OCI-LY1 (cell line): Measurements from ENCODE around the gene INAVA.

Experiments
- H2AFZ ChIP-seq: fragments of 200-600 bp; sonication (generic), shearing (Covaris generic); 2 replicates; pipeline ENCODE4 v1.6.0; 2014; ENCODE audit warnings: antibody characterized with exemption, mild to moderate bottlenecking, low read length
- H3F3A ChIP-seq: fragments of 200-600 bp; sonication (generic), shearing (Covaris generic); 2 replicates; pipeline ENCODE4 v1.6.0; 2014; ENCODE audit warnings: mild to moderate bottlenecking, antibody characterized with exemption, low read length, moderate library complexity; ENCODE audit not compliant: insufficient read depth
- H3K27ac ChIP-seq: fragments of 200-600 bp; sonication (generic); 2 replicates; pipeline ENCODE4 v1.5.1; 2014; ENCODE audit warnings: low read length, mixed run types, mild to moderate bottlenecking, low read depth; ENCODE audit not compliant: poor library complexity, severe bottlenecking
- H3K27me3 ChIP-seq: fragments of 200-600 bp; sonication (generic); 2 replicates; pipeline ENCODE4 v1.6.0; 2014; ENCODE audit warnings: antibody characterized with exemption, mild to moderate bottlenecking, low read length, moderate library complexity; ENCODE audit not compliant: insufficient read depth
- H3K36me3 ChIP-seq: fragments of 200-600 bp; sonication (generic); 2 replicates; pipeline ENCODE4 v1.6.1; 2014; ENCODE audit warnings: mild to moderate bottlenecking, antibody characterized with exemption, low read length, moderate library complexity, mixed read lengths; ENCODE audit not compliant: insufficient read depth
- H3K4me1 ChIP-seq: fragments of 200-600 bp; sonication (generic); 2 replicates; pipeline ENCODE4 v1.5.1; 2014; ENCODE audit warnings: mild to moderate bottlenecking, low read length, moderate library complexity; ENCODE audit not compliant: insufficient read depth, severe bottlenecking
- H3K4me2 ChIP-seq: fragments of 200-600 bp; sonication (generic), shearing (Covaris generic); 2 replicates; pipeline ENCODE4 v1.6.1; 2014; ENCODE audit warnings: low read length
- H3K4me3 ChIP-seq: fragments of 200-600 bp; sonication (generic); 2 replicates; pipeline ENCODE4 v1.5.1; 2014; ENCODE audit warnings: low read length, low read depth, mild to moderate bottlenecking, mixed read lengths; ENCODE audit not compliant: poor library complexity, severe bottlenecking
- H3K79me2 ChIP-seq: fragments of 200-600 bp; shearing (Covaris generic); 2 replicates; pipeline ENCODE4 v1.6.1; 2016; ENCODE audit warnings: mixed run types, low read length, mixed read lengths; ENCODE audit not compliant: insufficient read depth
- H3K9ac ChIP-seq: fragments of 200-600 bp; sonication (generic), shearing (Covaris generic); 2 replicates; pipeline ENCODE4 v1.6.1; 2014; ENCODE audit warnings: mild to moderate bottlenecking, low read length, mixed read lengths
- H3K9me2 ChIP-seq: fragments of 200-600 bp; sonication (generic), shearing (Covaris generic); 2 replicates; pipeline ENCODE4 v1.6.1; 2014; ENCODE audit warnings: low read depth, mild to moderate bottlenecking, low read length, mixed read lengths
- H3K9me3 ChIP-seq: fragments of 200-600 bp; shearing (Covaris generic); 2 replicates; pipeline ENCODE4 v1.6.1; 2014; ENCODE audit warnings: low read length, mixed read lengths
- H4K20me1 ChIP-seq: fragments of 200-600 bp; sonication (generic), shearing (Covaris generic); 2 replicates; pipeline ENCODE4 v1.6.0; 2016; ENCODE audit warnings: mild to moderate bottlenecking, low read length; ENCODE audit not compliant: insufficient read depth
- CTCF ChIP-seq: fragments of 200-600 bp; sonication (generic), shearing (Covaris generic); IDR thresholded peaks from 2 replicates; pipeline ENCODE4 v1.5.1; 2017; ENCODE audit warnings: mild to moderate bottlenecking, antibody characterized with exemption, low read length, moderate library complexity, mixed read lengths
- EZH2 ChIP-seq: fragments of 200-600 bp; sonication (generic), shearing (Covaris generic); IDR thresholded peaks from 2 replicates; pipeline ENCODE4 v1.8.0; 2017; ENCODE audit warnings: borderline replicate concordance, mixed run types, mild to moderate bottlenecking, antibody characterized with exemption, low read length, moderate library complexity, mixed read lengths

Gene INAVA

GRCh38 chr1:200886594-200886993, 8.1 kb upstream of the INAVA start:
- H3K9me2 ChIP-seq = no peaks in the 10 kb centered on the region
- no peak overlapping the region for H3K9ac ChIP-seq
- no peak overlapping the region for H3K4me3 ChIP-seq
- no peaks in the 10 kb centered on the region for H3K79me2 ChIP-seq
- H3K9me3 ChIP-seq = no peaks in the 10 kb centered on the region
- H3K36me3 ChIP-seq = no peaks in the 10 kb centered on the region
- no peaks in the 10 kb centered on the region for H3K27me3 ChIP-seq
- TF ChIP-seq CTCF (no peak), EZH2 (no peak)
- H3F3A ChIP-seq = no peaks in the 10 kb centered on the region
- H2AFZ ChIP-seq = no peak overlapping the region
- H3K4me1 ChIP-seq = no peaks in the 10 kb centered on the region
- no peak overlapping the region for H3K4me2 ChIP-seq
- H4K20me1 ChIP-seq = no peaks in the 10 kb centered on the region
- H3K27ac ChIP-seq = no peak overlapping the region

- Histone ChIP-seq H3K27ac (no peak overlapping the region), H3K9me2 (no peaks in the 10 kb centered on the region), H3K79me2 (no peaks in the 10 kb centered on the region), H3K4me1 (no peaks in the 10 kb centered on the region), H3F3A (no peaks in the 10 kb centered on the region), H3K4me3 (no peak overlapping the region), H3K4me2 (no peak overlapping the region), H3K27me3 (no peaks in the 10 kb centered on the region), H2AFZ (no peak overlapping the region), H3K9ac (no peak overlapping the region), H3K9me3 (no peaks in the 10 kb centered on the region), H3K36me3 (no peaks in the 10 kb centered on the region), H4K20me1 (no peaks in the 10 kb centered on the region)
- TF ChIP-seq CTCF = no peak
- no peak for TF ChIP-seq EZH2
Measured at GRCh38 chr1:200887036-200887435, 7.7 kb upstream of the INAVA start.

GRCh38 chr1:200887772-200888348, 6.8 kb upstream of the INAVA start:
- H4K20me1 ChIP-seq = no peaks in the 10 kb centered on the region
- no peak overlapping the region for H3K9ac ChIP-seq
- no peak overlapping the region for H2AFZ ChIP-seq
- TF ChIP-seq CTCF (no peak), EZH2 (no peak)
- no peak overlapping the region for H3K27ac ChIP-seq
- no peaks in the 10 kb centered on the region for H3K79me2 ChIP-seq
- H3K4me2 ChIP-seq = no peak overlapping the region
- peaks cover 4% of the 10 kb centered on the region; the same call in 1 of the 2 replicates for H3K27me3 ChIP-seq
- H3K4me3 ChIP-seq = no peak overlapping the region
- H3F3A ChIP-seq = no peaks in the 10 kb centered on the region
- no peaks in the 10 kb centered on the region for H3K9me2 ChIP-seq
- H3K9me3 ChIP-seq = no peaks in the 10 kb centered on the region
- no peaks in the 10 kb centered on the region for H3K36me3 ChIP-seq
- no peaks in the 10 kb centered on the region for H3K4me1 ChIP-seq
